Measurements from ENCODE around the gene TMEM17. TPM values are rescaled to one million over a fixed set of nuclear protein-coding genes. Genes with fewer than 3 reads are reported as not detected.

The TMEM17 gene
- total and polyA plus RNA-seq, 2 of the 13 experiments (the other 11 are each of a cell fraction or from before 2014, with no cell fraction given), result 0.22 to 0.50 TPM

GRCh38 chr2:62536873-62537547 is 31.0 kb upstream of the TMEM17 start (continued):
- TF ChIP-seq ZBTB40 (IDR thresholded peaks at IDR 0.05) (no peak), ZBTB40 (CRISPR knock-in tag; IDR thresholded peaks at IDR 0.05) (0 out of 2 replicates have a peak, but pooled peaks have one; percentile 47), TFE3 (CRISPR knock-in tag; IDR thresholded peaks at IDR 0.05) (peak; percentile 47; the same call in 1 of the 2 replicates), ZBTB14 (CRISPR knock-in tag; IDR thresholded peaks at IDR 0.05) (no peak), TFAP4 (IDR thresholded peaks at IDR 0.05; ENCODE audit: borderline replicate concordance, low read depth) (peak; percentile 43; the same call in 1 of the 2 replicates), ZNF350 (CRISPR knock-in tag; IDR thresholded peaks at IDR 0.05; ENCODE audit: borderline replicate concordance, low read depth) (peak; percentile 67; the same call in 1 of the 2 replicates), TARDBP (CRISPR knock-in tag; IDR thresholded peaks at IDR 0.05) (peak; percentile 77)
- TF ChIP-seq, protein P1, sequence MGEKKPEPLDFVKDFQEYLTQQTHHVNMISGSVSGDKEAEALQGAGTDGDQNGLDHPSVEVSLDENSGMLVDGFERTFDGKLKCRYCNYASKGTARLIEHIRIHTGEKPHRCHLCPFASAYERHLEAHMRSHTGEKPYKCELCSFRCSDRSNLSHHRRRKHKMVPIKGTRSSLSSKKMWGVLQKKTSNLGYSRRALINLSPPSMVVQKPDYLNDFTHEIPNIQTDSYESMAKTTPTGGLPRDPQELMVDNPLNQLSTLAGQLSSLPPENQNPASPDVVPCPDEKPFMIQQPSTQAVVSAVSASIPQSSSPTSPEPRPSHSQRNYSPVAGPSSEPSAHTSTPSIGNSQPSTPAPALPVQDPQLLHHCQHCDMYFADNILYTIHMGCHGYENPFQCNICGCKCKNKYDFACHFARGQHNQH (CRISPR knock-in tag; IDR thresholded peaks at IDR 0.05), result peak; percentile 18; the same call in 1 of the 2 replicates
- TF ChIP-seq, protein P2, sequence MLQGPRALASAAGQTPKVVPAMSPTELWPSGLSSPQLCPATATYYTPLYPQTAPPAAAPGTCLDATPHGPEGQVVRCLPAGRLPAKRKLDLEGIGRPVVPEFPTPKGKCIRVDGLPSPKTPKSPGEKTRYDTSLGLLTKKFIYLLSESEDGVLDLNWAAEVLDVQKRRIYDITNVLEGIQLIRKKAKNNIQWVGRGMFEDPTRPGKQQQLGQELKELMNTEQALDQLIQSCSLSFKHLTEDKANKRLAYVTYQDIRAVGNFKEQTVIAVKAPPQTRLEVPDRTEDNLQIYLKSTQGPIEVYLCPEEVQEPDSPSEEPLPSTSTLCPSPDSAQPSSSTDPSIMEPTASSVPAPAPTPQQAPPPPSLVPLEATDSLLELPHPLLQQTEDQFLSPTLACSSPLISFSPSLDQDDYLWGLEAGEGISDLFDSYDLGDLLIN (CRISPR knock-in tag; IDR thresholded peaks at IDR 0.05; ENCODE audit: borderline replicate concordance), result no peak
- TF ChIP-seq, protein P3, sequence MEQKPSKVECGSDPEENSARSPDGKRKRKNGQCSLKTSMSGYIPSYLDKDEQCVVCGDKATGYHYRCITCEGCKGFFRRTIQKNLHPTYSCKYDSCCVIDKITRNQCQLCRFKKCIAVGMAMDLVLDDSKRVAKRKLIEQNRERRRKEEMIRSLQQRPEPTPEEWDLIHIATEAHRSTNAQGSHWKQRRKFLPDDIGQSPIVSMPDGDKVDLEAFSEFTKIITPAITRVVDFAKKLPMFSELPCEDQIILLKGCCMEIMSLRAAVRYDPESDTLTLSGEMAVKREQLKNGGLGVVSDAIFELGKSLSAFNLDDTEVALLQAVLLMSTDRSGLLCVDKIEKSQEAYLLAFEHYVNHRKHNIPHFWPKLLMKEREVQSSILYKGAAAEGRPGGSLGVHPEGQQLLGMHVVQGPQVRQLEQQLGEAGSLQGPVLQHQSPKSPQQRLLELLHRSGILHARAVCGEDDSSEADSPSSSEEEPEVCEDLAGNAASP (CRISPR knock-in tag; IDR thresholded peaks at IDR 0.05; ENCODE audit: borderline replicate concordance), result peak; percentile 58; the same call in 1 of the 2 replicates
